Activated CD4-positive, alpha-beta T cell treated with anti-CD3 and anti-CD28 coated beads for 1 hour (primary cell): ENCODE results near the gene S100A6.
"Not testable (repeated sequence)": the region's sequence is repeated elsewhere in the genome, so short reads cannot be mapped to it uniquely, and the experiment has no call there.

Experiments
- DNase-seq: peaks from one replicate; pipeline ENCODE4 v3.0.0-alpha.2; 2020

The S100A6 gene

DNA sequence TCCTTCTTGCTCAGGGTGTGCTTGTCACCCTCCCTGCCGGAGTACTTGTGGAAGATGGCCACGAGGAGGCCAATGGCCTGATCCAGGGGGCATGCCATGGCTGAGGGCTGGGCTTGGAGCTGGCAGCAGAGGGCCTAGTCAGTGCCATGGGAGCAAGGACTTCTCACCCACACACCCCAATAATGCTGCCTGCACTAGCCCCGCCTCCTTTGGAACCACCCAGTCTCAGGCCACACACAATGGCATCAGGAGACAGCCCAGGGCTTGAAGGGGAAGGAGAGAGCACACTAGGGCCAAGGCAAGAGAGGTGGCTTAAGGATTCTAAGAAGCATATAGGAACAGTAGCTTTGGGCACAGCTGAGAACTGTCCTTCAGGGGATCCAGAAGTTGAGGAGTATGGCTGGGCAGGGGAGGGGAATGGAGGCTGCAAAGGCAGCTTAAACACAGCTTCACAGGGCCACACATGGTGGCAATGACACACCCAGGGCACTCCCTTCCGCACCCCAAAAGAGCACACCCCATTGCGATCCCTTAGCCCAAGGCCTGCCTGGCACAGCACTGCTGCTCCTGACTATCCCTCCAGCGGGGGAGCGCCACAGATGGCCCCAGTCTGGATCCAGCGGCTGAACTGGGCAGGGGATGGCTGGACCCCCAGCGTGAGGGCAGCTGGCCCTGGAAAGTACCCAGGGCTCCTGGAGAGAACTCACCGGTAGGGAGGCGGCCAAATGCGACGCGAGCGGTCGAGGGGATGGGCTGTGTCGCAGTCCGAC, at the start of gene S100A6:
TSS of gene S100A6 (minus strand) at position 750 of the 770 bp plus-strand sequence. CDS start at position 98, 652 bp downstream.
- peak; percentile 18 for DNase-seq

GRCh38 chr1:153585006-153585405, 49.2 kb upstream of the S100A6 start:
- DNase-seq: no peak

GRCh38 chr1:153583976-153584375, 48.2 kb upstream of the S100A6 start:
- no peak for DNase-seq

GRCh38 chr1:153583514-153583913, 47.7 kb upstream of the S100A6 start:
- DNase-seq: not testable (repeated sequence)

GRCh38 chr1:153582836-153583235, 47.0 kb upstream of the S100A6 start:
- DNase-seq: not testable (repeated sequence)

DNA sequence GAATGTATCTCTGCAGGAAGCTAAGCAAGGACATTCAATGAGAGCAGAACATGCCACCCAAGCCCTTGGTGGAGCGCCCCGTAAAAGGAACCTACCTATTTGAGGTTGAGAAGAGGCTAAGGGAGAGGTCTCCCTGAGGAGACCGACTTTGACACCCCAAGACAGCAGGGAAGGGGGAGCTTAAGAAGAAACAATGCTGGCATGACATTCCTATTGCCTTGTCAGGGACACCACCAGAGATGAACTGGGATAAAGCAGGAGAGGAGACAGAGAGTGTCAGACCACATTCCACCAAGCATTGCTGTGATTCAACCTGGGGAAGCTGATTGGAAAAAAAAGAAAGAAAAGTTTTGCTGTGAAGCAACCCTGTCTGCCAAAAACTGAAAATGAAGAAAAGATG, 43.1 kb upstream of the S100A6 start:
- no peak for DNase-seq

DNA sequence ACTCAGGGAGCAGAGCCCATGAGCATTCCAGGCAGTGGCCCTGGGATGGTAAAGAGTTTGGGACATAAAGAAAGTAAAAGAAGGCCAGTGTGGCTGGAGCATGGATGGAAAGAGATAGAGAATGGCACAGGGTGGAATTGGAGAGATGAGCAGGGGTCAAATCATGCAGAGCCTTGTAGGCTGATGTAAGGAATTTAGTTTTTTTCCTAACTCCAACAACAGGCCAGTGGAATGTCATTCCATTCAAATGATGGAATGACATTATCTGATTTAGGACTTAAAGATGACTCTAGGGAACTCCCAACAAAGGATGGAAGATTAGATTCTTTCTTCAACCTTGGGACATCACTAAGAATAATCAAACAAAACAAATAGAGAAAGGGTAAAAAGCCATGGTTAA, 42.7 kb upstream of the S100A6 start:
- DNase-seq: no peak

DNA sequence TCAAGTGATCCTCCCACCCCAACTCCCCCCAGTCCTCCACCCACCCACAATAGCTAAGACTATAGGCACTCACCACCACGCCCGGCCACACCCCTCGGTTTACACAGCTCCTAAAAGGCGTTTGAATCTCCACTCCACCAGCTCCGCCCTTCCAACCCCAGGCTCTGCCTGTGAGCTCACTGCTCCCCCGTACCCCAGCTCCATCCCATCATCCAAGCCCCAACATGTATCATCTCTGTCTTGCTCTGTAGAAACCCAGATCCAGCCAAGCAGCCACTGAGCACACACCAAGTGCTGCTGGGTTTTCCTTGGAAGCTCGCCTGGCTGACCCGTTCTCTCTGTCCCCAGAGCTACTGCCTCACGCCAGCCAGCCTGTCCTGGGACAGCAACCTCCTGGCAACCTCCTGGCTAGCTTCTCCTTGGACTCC, 41.8 kb upstream of the S100A6 start:
- no peak for DNase-seq

DNA sequence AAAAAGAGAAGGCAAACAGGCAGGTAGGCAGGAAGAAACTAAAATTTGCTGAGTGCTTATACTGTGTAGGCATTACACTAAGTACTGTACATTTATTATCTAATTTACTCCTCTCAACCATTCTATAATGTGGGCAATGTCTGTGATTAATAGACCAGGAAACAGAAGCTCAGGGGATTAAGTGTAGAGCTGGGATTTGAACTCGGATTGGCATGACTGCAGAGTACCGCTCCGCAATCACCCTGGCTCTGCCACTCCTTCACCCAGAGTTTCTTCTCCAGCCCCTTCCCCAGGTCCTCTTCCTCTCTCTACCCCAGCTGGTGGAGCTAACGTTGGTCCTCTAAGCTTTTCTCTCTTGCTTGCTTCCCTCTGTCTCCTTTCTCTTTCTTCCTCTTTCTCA, 41.3 kb upstream of the S100A6 start:
- no peak for DNase-seq

DNA sequence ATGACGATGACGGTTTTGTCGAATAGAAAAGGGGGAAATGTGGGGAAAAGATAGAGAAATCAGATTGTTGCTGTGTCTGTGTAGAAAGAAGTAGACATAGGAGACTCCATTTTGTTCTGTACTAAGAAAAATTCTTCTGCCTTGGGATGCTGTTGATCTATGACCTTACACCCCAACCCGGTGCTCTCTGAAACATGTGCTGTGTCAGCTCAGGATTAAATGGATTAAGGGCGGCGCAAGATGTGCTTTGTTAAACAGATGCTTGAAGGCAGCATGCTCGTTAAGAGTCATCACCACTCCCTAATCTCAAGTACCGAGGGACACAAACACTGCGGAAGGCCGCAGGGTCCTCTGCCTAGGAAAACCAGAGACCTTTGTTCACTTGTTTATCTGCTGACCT, 39.7 kb upstream of the S100A6 start:
- not testable (repeated sequence) for DNase-seq

- not testable (repeated sequence) for DNase-seq
Observed at GRCh38 chr1:153575081-153575491, 39.3 kb upstream of the S100A6 start.

- no peak for DNase-seq
Observed at GRCh38 chr1:153573351-153573750, 37.6 kb upstream of the S100A6 start.

GRCh38 chr1:153572569-153573015, 36.8 kb upstream of the S100A6 start:
- peak; percentile 30 for DNase-seq

DNA sequence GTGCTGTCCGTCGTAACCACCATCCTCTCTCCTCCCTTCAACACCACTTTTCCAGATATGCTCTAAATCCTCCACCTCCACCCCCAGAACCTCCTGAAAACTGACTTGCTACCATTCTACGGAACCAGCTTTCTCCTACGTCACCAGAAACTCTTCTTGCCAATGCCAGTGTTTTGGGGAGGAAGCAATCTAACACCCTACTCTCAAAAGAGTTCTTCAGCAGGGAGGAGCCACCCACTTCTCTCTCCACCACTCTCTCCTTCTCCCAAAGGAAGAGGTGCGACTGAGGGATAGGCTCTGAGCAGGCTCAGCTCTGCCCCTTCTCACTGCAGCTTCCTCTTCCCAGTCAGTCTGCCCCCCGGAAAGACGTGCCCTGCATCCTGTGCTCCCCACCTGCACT, 35.9 kb upstream of the S100A6 start:
- DNase-seq: no peak

- DNase-seq: no peak
Observed at GRCh38 chr1:153570874-153571273, 35.1 kb upstream of the S100A6 start.

DNA sequence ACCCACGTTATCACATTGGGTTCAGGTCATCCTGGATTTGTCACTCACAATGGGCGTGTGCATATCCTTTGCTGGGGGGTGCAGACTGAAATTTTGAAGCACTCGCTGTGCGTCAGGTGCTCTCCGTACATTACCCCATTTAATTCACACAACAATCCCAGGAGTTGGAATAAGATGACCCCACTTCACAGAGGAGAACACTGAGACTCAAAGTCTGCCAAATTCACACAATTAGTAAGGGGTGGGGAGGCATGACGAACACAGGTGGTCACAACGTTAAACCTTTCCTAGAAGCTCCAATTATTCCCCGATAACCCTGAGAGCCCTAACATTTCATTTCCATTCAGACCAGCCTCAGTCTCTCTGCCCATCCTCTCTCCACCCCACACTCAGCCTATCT, 33.7 kb upstream of the S100A6 start:
- no peak for DNase-seq

DNA sequence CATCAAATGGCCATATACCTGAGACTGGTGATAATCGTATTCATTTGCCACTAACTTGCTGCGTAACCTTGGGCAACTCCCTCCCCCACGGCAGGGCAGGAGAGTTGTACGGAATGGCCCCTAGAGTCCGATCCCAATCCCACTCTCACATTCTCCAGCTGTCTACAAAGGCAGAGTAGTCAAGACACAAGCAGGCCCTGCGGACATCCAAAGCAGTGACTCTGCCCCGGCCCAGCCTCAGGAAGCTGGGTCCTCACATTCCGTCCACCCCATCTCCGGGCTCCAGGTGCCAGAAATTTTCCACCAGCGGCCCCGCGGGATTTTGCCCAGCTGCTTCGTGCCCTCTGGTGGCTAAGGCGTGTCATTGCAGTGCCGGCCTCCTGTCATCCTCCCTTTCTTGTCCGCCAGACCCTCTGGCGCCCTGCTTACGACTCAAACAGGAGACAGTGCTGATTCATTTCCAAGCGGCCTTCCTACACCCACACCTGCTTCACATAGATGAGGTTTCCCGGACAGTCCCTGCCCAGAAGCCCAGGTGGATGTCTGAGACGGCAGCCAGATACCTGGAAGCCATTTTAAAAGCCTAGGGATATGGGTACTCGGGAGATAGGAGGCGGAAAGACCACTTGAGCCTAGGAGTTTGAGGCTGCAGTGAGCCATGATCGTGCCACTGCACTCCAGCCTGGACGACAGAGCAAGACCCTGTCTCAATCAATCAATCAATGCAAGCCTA, 32.7 kb upstream of the S100A6 start:
- peak; percentile 73 for DNase-seq

DNA sequence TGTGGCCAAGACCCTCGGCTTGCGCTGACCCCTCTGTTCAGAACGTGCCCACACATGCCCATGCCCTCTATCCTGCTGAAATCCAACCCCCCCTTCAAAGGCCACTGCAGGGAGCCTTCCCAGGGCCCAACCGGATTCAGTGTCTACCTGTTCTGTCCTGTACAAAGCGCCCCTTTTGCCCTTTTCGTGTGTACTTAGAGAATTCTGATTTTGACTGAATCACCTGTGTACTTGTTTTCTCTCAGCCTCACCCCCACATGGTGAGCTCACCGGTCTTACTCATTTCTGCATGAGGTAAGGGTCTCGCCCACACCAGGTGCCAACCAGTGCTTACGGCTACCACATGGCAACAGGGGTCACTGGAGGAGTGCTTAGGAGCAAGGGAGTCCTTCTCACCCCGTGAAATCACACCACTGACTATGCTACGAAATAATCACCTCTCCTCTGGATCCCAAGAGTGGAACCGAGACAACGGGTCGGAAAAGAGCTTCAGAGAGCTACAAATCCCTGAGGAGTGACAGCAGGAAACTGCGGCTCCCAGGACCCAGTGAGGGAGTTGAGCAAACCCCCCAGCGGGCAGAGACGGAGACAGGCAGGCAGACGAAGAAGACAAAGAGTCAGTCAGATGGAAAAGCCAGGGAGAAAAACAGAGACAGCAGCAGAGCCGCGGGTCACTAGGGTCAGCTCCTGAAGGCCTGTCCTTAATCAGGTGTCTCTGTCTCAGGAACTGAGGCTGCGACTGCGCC, 32.0 kb upstream of the S100A6 start:
- no peak for DNase-seq

- DNase-seq: peak; percentile 80
Observed at GRCh38 chr1:153566414-153567371, 30.9 kb upstream of the S100A6 start.

- DNase-seq: peak; percentile 32
Observed at GRCh38 chr1:153565529-153566374, 30.0 kb upstream of the S100A6 start, which contains the start of gene S100A2. Gene S100A2, minus strand, starts transcription at chr1:153565844. Its CDS starts 1,967 bp downstream, at chr1:153563877.

DNA sequence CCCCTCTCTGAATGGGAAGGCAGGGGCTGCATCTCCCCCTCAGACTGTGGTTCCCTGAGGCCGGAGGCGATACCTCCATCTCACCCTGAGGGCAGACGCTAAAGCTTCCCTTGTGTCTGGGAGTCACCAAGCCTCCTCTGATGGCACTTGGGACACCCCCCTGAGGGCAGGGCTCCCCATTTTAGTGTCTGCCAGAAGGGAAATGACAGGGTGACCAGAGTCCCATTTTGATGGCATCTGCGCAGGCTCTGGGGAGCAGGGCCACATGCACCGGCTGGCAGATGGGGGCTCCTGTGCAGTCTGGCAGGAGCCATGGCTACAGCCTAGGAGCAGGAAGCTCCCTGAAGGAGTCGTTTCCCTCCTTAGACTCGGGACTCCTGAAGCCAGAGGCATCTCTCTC, 28.2 kb upstream of the S100A6 start:
- DNase-seq: no peak
